ENCODE data around the gene KCMF1.
"Not testable (repeated sequence)": the region's sequence is repeated elsewhere in the genome, so short reads cannot be mapped to it uniquely, and the experiment has no call there.

The KCMF1 gene

GRCh38 chr2:84970868-84971509 is at the start of gene KCMF1:
KCMF1 (plus strand) TSS chr2:84971161; CDS start chr2:84971452, 291 bp downstream.
- DNase-seq = peak; percentile 60

DNA sequence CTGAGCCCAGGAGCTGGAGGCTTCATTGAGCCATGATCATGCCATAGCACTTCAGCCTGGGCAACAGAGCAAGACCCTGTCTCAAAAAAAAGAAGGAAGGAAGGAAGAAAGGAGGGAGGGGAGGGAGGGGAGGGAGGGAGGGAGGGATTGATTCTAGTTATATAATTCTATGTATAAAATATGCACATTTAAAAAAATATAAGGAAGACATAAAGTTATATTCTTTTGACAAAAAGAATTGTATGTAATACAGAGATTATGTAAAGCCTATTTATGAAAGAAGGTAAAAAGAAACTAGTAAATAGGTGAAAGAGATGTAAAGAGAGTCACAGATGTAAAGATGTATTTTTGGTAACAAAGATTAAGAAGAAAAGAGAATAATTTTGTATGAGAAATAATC is 48.0 kb upstream of the KCMF1 start:
- DNase-seq = no peak

DNA sequence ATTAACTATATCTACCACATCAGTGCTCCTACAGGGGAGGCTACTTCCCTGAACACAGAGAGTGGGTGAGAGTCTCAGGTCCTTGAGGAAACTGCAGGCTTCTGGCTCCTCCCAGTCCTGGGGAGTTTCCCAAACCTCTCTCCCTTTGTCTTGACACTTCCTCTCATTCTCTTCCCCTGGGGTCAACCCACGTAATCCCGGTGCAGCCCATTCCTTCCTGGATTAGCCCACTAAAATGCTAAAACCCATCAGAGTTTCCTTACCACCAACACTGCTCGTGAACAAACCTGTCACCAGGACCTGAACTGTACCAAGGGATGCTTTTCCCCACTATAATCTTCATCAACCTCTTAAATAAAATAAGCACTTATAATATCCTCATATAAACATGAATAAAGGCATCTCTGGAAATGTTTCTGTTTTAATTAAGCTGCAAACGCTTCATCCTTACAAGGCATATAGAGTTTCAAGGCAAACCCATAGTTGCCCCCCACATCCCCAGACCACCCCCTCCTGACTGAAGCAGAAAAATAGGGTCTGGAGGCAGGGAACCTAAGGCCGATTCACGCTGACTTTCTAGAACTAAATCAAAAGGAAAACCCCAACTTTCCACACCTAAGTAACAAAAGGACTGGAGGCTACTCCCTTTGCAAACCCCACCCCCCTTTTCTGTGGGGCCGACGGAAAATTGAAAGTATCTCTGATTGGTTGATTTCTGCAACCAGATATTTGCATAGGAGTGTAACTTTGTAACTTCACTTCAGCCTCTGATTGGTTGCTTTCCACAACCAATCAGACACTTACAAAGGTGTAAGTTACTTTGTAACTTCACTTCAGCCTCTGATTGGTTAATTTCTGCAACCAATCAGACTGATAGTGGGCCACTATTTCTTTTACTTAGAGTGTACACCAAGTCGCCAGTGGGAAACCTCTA is 46.5 kb upstream of the KCMF1 start:
- no peak for DNase-seq

- DNase-seq = no peak
Measured at GRCh38 chr2:84925336-84925723, 45.6 kb upstream of the KCMF1 start.

DNA sequence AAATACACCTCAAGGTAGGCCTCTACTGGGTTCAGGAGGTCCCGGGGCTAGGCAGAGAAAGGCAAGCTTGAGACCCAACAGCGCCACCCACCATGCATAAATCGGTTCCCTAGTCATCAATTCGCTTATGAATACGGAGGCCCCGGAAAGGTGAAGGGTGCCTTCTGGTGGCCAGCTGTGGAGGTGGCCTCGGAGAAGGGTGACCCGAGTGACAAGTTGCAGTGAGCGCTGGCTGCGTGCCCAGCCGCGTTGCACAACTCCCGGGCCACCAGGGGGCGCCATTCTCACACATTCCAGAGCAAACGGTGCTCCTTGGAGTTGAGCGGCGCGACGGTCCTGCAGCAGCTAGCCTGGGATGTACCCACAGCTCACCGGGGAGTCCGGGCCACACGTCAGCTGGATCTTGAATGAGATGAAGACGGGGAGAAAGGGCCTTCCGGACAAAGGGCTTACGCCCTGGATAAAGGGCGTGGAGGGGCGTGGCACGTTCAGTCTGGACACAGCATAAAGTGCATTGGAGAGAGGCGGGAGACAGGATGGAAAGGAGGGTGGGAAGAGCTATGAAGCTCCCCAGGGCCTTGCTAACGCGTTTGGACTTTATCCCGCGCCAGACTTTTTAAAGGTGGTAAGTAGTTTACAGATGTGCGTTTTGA is 45.1 kb upstream of the KCMF1 start:
- DNase-seq = peak; percentile 93

- no peak for DNase-seq
Measured at GRCh38 chr2:84927275-84927627, 43.7 kb upstream of the KCMF1 start.

DNA sequence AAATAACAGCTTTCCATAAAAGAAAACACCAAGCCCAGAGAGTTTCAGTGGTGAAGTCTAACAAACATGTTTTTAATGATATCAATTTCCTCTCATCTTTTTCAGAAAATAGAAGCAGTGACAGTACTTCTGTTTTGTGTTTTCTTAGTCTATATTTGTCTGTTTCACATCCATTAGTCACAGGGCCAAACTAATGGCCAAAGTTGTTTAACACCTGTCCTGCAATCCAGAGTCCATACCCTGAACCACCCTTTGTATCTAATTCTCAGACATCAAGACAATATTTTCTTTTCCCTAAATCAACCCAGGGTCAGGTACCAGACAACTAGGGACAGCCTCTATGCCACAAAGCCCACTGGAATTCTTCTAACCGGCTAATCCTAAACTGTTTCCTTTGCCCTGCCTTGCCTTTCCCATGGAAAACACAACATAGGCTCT is 39.6 kb upstream of the KCMF1 start:
- DNase-seq = no peak

DNA sequence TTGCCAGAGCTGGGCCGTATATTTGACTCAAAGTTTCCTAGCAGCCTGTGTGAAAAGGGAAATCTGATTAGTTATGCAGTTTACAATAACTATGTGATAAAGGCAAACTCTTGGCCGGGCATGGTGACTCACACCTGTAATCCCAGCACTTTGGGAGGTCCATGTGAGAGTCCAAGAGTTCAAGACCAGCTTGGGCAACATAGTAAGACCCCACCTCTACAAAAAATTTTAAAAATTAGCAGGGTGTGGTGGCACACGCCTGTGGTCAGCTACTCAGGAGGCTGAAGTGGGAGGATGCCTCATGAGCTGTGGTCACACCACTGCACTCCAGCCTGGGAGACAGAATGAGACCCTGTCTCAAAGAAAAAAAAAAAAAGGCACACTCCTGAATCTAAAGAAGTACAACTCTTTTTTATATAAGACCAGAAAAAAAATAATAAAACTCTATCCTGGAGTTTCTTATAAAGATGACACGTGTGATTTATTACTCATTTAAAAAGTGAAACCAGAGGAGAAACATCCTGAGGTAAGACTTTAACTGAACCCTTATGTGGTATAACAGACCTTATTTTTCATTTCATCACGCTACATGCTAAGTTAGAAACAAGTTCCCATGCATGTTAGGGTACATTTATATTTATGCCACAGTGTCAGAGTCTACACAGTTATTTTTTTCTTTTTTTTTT is 32.6 kb upstream of the KCMF1 start:
- no peak for DNase-seq

- DNase-seq = no peak
Measured at GRCh38 chr2:84939426-84940087, 31.4 kb upstream of the KCMF1 start.

- no peak for DNase-seq
Measured at GRCh38 chr2:84940088-84940470, 30.9 kb upstream of the KCMF1 start.

DNA sequence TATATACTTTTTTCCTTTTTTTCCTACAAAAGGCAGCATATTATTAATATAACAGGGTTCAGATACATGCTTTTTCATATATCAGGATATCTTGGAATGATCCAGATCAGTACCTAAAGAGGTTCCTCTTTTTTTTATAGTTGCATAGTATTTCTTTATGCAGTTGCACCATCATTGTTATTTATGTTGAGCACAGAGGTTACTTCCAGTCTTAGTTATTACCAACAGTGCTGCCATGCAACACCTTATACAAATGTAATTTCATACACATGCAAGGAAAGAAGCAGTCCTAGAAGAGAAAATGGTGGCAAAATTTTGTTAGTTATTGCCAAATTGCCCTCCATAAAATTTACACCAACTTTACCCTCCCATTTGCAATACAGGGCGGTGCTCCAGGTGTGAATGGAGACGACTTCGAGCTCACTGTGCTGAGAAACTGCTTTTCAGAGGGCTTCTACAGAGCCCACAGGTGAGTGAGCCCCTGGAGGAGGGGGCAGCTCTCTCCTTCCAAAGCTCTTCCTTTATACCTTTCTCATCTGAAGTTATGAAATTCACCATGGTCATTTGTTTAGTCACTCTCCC is 30.0 kb upstream of the KCMF1 start:
- DNase-seq = no peak

DNA sequence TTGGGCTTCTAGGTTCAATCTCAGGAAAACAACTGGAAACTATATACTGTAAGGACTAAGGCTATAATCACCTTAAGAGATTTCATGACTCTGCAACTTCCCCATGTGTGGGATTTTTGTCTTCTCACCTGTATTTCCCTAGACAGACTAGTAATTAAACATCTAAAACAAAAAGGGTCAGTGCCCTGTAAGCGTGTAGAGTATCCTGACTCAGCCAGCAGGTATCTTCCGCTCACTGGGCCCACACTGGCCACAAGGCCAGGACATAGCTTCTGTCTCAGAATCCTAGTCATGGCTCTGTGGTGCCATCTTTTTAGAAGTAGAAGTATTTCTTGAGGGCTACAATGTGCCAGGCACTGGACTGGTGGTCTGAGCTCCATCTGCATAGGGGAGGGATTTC is 28.8 kb upstream of the KCMF1 start:
- no peak for DNase-seq

- no peak for DNase-seq
Measured at GRCh38 chr2:84942964-84943421, 28.0 kb upstream of the KCMF1 start.

DNA sequence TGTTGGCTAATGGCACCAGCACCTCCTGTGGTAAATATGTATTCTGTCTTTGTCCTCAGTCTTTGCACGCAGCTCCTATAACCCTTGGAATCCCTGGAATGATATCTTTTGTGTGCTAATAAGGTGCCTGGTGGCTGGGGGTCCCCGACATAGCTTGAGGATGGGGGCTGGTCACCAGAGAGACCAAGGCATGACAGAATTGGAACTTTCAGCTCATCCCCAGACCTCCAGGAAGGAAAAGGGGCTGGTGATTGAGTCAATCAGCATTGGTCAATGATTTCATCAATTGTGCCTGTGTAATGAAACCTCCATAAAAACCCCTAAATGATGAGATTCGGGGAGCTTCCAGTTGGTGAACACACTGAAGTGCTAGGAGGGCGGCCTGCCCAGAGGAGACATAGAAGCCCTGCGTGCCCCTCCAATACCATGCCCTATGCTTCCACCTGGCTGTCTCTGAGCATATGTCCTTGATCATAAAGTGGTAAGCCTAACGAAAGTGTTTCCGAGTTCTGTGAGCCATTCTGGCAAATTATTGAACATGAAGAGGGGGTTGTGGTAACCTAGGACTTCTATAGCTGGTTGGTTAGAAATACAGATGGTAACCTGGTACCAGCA is 26.6 kb upstream of the KCMF1 start:
- no peak for DNase-seq

GRCh38 chr2:84945838-84946203 is 25.1 kb upstream of the KCMF1 start:
- DNase-seq = not testable (repeated sequence)

GRCh38 chr2:84946204-84947009 is 24.6 kb upstream of the KCMF1 start:
- DNase-seq = no peak

DNA sequence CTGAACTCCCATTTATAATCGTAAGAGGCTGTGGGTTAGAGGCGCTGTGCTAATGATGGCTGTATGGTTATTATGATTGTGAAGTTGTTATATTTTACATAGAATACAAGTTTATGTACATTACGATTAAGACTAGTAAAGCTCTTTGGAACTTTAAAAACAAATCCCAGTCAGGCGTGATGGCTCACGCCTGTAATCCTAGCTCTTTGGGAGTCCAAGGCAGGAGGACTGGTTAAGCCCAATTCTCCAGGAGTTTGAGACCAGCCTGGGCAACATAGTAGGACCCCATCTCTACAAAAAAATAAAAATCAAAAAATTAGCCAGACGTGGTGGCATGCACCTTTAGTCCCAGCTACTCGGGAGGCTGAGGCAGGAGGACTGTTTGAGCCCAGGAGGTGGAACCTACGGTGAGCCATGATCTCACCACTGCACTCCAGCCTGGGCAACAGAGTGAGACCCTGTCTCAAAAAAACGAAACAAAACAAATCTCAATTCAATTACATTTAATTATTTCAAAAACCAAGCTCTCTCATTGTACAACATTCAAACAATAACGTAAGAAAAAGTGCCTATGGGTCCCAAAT is 23.9 kb upstream of the KCMF1 start:
- DNase-seq = no peak

GRCh38 chr2:84953535-84953934 is 17.4 kb upstream of the KCMF1 start:
- no peak for DNase-seq

- no peak for DNase-seq
Measured at GRCh38 chr2:84954329-84954728, 16.6 kb upstream of the KCMF1 start.
